Measurements from ENCODE around the gene MED22. TPM values are rescaled to one million over a fixed set of nuclear protein-coding genes. Genes with fewer than 3 reads are reported as not detected.
A peak's percentile ranks its signal among the peaks of the same experiment; 100 is the strongest.
"Not testable (repeated sequence)": the region's sequence is repeated elsewhere in the genome, so short reads cannot be mapped to it uniquely, and the experiment has no call there.

Gene MED22
- total RNA-seq, 1 donor from 2014 or later = 70.6 TPM

DNA sequence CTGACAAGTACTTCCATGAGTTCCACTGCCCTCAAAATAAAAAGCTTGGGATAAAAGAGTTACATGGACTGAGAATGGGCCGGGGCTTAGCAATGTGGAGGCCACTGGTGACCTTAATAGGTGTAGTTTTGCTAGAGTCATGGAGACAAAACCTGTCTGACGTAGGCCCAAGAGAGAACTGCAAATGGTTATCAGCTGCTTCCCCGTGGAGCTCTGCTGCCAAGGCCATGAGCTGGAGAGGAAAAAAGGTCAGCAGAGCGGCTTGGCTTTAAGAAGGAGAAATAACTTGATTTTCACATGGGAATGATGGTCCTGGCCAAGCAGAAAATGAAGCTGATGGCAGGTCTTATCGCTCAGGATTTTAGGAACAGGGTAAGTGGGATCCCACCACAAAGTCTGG is 8.3 kb downstream of the MED22 start:
- TF ChIP-seq, protein P1, sequence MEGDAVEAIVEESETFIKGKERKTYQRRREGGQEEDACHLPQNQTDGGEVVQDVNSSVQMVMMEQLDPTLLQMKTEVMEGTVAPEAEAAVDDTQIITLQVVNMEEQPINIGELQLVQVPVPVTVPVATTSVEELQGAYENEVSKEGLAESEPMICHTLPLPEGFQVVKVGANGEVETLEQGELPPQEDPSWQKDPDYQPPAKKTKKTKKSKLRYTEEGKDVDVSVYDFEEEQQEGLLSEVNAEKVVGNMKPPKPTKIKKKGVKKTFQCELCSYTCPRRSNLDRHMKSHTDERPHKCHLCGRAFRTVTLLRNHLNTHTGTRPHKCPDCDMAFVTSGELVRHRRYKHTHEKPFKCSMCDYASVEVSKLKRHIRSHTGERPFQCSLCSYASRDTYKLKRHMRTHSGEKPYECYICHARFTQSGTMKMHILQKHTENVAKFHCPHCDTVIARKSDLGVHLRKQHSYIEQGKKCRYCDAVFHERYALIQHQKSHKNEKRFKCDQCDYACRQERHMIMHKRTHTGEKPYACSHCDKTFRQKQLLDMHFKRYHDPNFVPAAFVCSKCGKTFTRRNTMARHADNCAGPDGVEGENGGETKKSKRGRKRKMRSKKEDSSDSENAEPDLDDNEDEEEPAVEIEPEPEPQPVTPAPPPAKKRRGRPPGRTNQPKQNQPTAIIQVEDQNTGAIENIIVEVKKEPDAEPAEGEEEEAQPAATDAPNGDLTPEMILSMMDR (conservative IDR thresholded peaks at IDR 0.05) = no peak
- Mint-ChIP-seq H3K27me3 (ENCODE audit: low read depth) (no peaks in the 10 kb centered on the region), H3K4me3 (peak overlapping the region; percentile 58), H3K9me3 (no peaks in the 10 kb centered on the region), H3K27ac (ENCODE audit: unreplicated experiment) (no peak overlapping the region), H3K36me3 (ENCODE audit: low read depth) (peaks cover 10% of the 10 kb centered on the region), H3K4me1 (peaks cover 20% of the 10 kb centered on the region)
- DNase-seq (ENCODE audit: low read depth, low spot score) = no peak

DNA sequence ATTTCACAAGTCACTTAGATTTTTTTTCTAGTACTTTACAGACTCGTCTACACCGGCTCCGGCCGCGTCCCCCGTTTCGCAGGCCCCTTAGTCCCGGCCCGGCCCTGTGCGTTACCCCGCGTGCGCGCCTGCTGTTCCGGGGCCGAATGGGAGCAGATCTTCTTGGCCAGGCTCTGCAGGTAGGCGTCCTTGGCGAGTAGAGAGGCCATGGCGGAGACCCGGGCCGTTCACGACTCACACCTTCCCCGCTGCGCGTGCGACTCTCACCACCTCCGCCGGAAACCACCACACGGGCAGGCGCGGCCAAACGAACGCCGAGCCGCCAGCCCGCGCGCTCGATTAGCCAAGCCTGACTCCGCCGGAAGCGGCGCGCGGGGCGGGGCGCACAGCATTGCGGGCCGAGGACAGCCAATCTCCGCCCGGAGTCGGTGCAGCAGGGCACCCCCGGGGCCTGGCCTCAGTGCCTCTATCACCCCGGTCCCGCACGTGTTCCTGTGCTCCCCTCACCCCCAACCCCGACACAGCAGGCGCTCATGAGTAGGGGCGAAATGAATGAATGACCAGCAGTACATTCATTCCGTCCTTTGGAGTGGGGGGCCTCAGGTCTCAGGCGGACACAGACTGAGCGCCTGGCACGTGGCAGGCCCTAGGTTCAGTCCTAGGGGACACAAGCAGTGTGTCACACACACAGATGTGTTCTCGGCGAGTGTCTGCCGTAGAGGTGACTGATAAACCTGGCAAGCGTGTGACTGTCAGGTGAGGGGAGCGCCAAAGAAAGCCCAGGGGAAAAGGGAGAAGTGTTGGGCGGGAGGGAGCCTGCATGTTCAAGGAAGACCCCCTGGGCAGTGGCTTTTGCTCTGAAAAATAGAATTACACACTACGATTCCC is 11.8 kb downstream of the MED22 start, which contains the start of gene SURF6:
Gene SURF6 (minus strand): TSS at position 265 of the 888 bp plus-strand sequence. CDS start 56 bp downstream, at position 209.
- peak within 1 kb of the TSS; percentile 98 for H3K4me3 Mint-ChIP-seq
- TF ChIP-seq, protein P1 (conservative IDR thresholded peaks at IDR 0.05) = no peak
- H3K27ac Mint-ChIP-seq (ENCODE audit: unreplicated experiment) = peak within 1 kb of the TSS; percentile 87
- H3K4me1 Mint-ChIP-seq = peaks cover 20% of the 10 kb centered on the region
- H3K9me3 Mint-ChIP-seq = no peaks in the 10 kb centered on the region
- H3K27me3 Mint-ChIP-seq (ENCODE audit: low read depth) = no peaks in the 10 kb centered on the region
- peaks cover 8% of the 10 kb centered on the region for H3K36me3 Mint-ChIP-seq (ENCODE audit: low read depth)
- DNase-seq (ENCODE audit: low read depth, low spot score) = peak; percentile 87

DNA sequence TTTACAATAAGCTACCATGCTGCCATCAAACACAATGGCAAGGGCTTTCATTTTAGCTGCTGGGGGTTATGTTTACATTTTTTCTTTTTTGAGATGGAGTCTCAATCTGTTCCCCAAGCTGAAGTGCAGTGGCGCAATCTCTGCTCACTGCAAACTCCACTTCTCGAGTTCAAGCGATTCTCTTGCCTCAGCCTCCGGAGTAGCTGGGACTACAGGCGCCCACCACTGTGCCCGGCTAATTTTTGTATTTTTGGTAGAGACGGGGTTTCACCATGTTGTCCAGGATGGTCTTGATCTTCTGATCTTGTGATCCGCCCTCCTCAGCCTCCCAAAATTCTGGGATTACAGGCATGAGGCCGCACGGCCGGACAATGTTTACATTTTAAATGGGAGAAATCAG is 13.0 kb downstream of the MED22 start:
- not testable (repeated sequence) for H3K27me3 Mint-ChIP-seq (ENCODE audit: low read depth); H3K9me3 Mint-ChIP-seq; DNase-seq (ENCODE audit: low read depth, low spot score); H3K36me3 Mint-ChIP-seq (ENCODE audit: low read depth)
- Mint-ChIP-seq H3K4me1 (peaks cover 20% of the 10 kb centered on the region), H3K4me3 (peak overlapping the region; percentile 98), H3K27ac (ENCODE audit: unreplicated experiment) (peak overlapping the region; percentile 57)

DNA sequence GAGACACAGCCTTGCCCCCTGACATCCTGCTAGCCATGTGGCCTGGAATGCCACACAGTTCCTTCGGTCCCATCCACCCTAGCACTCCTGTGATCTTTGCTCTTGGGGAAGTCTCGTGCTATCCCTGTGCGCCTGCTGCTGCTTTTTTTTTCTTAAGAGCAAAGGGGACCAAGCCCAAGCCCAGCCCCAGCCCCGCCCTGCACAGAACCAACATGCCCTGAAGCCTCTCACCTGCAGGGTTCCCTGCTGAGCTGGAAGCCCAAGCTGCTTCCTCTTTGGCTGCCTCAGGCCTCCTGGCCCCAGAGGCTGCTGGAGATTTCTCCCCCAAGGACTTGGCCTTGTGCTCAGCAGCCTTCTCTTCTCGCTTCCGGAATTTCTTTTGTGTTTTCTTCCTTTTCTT is 13.8 kb downstream of the MED22 start:
- Mint-ChIP-seq H3K9me3 (no peaks in the 10 kb centered on the region), H3K27ac (ENCODE audit: unreplicated experiment) (no peak overlapping the region), H3K4me3 (peak overlapping the region; percentile 98), H3K27me3 (ENCODE audit: low read depth) (no peaks in the 10 kb centered on the region), H3K36me3 (ENCODE audit: low read depth) (peaks cover 9% of the 10 kb centered on the region), H3K4me1 (peaks cover 20% of the 10 kb centered on the region)
- TF ChIP-seq, protein P1 (conservative IDR thresholded peaks at IDR 0.05) = no peak
- no peak for DNase-seq (ENCODE audit: low read depth, low spot score)

DNA sequence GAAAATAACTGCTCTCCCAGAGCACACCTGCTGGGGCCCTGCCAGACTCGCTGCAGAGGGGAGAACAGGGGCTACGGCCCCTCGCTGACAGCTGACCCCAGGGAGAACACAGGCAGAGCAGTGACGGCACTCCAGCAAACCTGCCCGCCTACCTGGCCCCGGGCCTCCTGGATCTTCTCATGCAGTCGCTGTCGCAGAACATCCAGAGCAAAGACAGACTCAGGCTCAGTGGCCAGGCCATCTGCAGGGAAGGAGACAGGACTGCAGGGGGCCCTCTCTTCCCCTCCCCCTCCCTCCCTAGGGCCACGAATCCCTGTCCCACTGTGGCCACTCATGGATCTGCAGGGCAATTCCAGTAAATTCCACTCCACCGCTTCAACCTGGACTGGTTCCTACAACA is 14.4 kb downstream of the MED22 start:
- Mint-ChIP-seq H3K9me3 (no peaks in the 10 kb centered on the region), H3K27me3 (ENCODE audit: low read depth) (no peaks in the 10 kb centered on the region), H3K27ac (ENCODE audit: unreplicated experiment) (no peak overlapping the region), H3K4me3 (peak overlapping the region; percentile 65), H3K4me1 (peaks cover 20% of the 10 kb centered on the region), H3K36me3 (ENCODE audit: low read depth) (peaks cover 15% of the 10 kb centered on the region)
- TF ChIP-seq, protein P1 (conservative IDR thresholded peaks at IDR 0.05) = peak; percentile 18
- DNase-seq (ENCODE audit: low read depth, low spot score) = no peak

DNA sequence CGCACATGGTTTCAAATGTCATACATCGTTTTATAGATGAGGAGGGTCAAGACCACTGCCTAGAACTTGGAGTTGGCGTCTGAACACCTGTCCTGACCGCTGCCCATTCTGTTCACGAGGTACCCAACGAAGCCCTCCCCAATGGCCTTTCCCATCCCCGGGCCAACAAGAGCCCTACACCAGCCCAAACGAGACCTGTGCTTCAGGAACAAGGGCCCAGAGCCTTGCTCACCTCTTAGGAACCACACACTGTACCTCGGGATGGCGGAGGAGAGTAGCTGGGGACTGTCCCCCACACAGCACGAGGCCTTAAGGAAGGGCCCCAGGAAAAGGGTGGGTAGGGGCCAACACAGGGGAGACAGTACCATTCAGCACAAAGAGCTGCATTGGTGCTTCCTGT is 14.9 kb downstream of the MED22 start:
- TF ChIP-seq, protein P1 (conservative IDR thresholded peaks at IDR 0.05) = no peak

More for the DNA sequence above, 14.9 kb downstream of the MED22 start:
- no peak for DNase-seq (ENCODE audit: low read depth, low spot score)
- no peaks in the 10 kb centered on the region for H3K9me3 Mint-ChIP-seq
- no peak overlapping the region for H3K27ac Mint-ChIP-seq (ENCODE audit: unreplicated experiment)
- no peaks in the 10 kb centered on the region for H3K27me3 Mint-ChIP-seq (ENCODE audit: low read depth)
- H3K4me1 Mint-ChIP-seq = peaks cover 20% of the 10 kb centered on the region
- H3K36me3 Mint-ChIP-seq (ENCODE audit: low read depth) = peaks cover 15% of the 10 kb centered on the region
- peak overlapping the region; percentile 59 for H3K4me3 Mint-ChIP-seq

Measured in neural crest cell (in vitro differentiated cells).